CD4-positive, alpha-beta memory T cell (primary cell): ENCODE data around the gene IL26. TPM values are rescaled to one million over a fixed set of nuclear protein-coding genes. Genes with fewer than 3 reads are reported as not detected.
A peak's percentile ranks its signal among the peaks of the same experiment; 100 is the strongest.

Experiments
- CTCF ChIA-PET: fragments of 350-600 bp; sonication (Branson Sonifier 250); formaldehyde crosslinking; loops from one replicate; lab custom pipeline; 2021; ENCODE audit warnings: inconsistent platforms; ENCODE audit not compliant: partially characterized antibody; lab: Charles Lee
- POLR2A ChIA-PET: fragments of 350-600 bp; sonication (Branson Sonifier 250); formaldehyde crosslinking; loops from one replicate; lab custom pipeline; 2021; ENCODE audit not compliant: partially characterized antibody; lab: Charles Lee
- DNase-seq, 5 donors: peaks; one replicate each; pipeline versions ENCODE4 v3.0.0 to v3.0.0-alpha.2; 2020 to 2022; ENCODE audit warnings: mixed read lengths in 1 of 5
- H3K27ac ChIP-seq: one replicate; pipeline ENCODE4 v1.7.0; 2013; ENCODE audit warnings: low read depth, low read length
- H3K27me3 ChIP-seq: 2 replicates; pipeline ENCODE4 v1.7.0; 2013; ENCODE audit warnings: mild to moderate bottlenecking, low read length, moderate library complexity; ENCODE audit not compliant: insufficient read depth
- H3K36me3 ChIP-seq: 2 replicates; pipeline ENCODE4 v1.7.0; 2013; ENCODE audit warnings: mild to moderate bottlenecking, low read length, moderate library complexity; ENCODE audit not compliant: insufficient read depth
- H3K4me1 ChIP-seq: 2 replicates; pipeline ENCODE4 v1.7.0; 2013; ENCODE audit warnings: mild to moderate bottlenecking, low read length, moderate library complexity; ENCODE audit not compliant: insufficient read depth
- H3K4me3 ChIP-seq, 2 donors: one replicate each; pipeline ENCODE4 v1.7.0; 2013; ENCODE audit warnings: low read length in 2 of 2, mild to moderate bottlenecking in 1 of 2
- H3K9me3 ChIP-seq, 2 donors: one replicate each; pipeline ENCODE4 v1.7.0; 2013; ENCODE audit warnings: low read length in 2 of 2, control low read depth in 1 of 2; ENCODE audit not compliant: control insufficient read depth in 1 of 2
- H3K27ac Mint-ChIP-seq, 7 donors: one replicate each; pipeline ENCODE4 v1.8.0; 2020 to 2021; ENCODE audit warnings: mixed read lengths in 7 of 7, mild to moderate bottlenecking in 6 of 7, inconsistent platforms in 3 of 7, moderate library complexity in 3 of 7
- H3K27me3 Mint-ChIP-seq, 2 donors: one replicate each; pipeline ENCODE4 v1.8.0; 2020 to 2021; ENCODE audit warnings: mixed read lengths in 2 of 2
- H3K36me3 Mint-ChIP-seq, 2 donors: one replicate each; pipeline ENCODE4 v1.8.0; 2020 to 2021; ENCODE audit warnings: mixed read lengths in 2 of 2, inconsistent platforms in 1 of 2, mild to moderate bottlenecking in 1 of 2
- H3K4me1 Mint-ChIP-seq, 4 donors: one replicate each; pipeline ENCODE4 v1.8.0; 2020 to 2021; ENCODE audit warnings: mixed read lengths in 4 of 4, mild to moderate bottlenecking in 1 of 4
- H3K4me3 Mint-ChIP-seq, 8 donors: one replicate each; pipeline ENCODE4 v1.8.0; 2020 to 2021; ENCODE audit warnings: mixed read lengths in 8 of 8, mild to moderate bottlenecking in 7 of 8, moderate library complexity in 6 of 8, inconsistent platforms in 3 of 8
- H3K9me3 Mint-ChIP-seq, 8 donors: one replicate each; pipeline ENCODE4 v1.8.0; 2020 to 2021; ENCODE audit warnings: mixed read lengths in 8 of 8, mild to moderate bottlenecking in 5 of 8, inconsistent platforms in 3 of 8, moderate library complexity in 1 of 8
- intact Hi-C: fragments of 100-400 bp; cut with micrococcal nuclease; formaldehyde crosslinking; loops from one replicate; pipeline ENCODE4 v1.15.1; 2023
- polyA plus RNA-seq, 2 donors: library from polyadenylated mRNA; unstranded; fragments of 300-500 nt; fragmentation: Illumina TruSeq; gene quantifications; one replicate each; pipeline ENCODE4 v1.2.3, GENCODE V29; 2021
- total RNA-seq, 2 experiments: library from RNA; stranded (reverse); gene quantifications; one replicate each; pipeline ENCODE4 v1.2.3, GENCODE V29; 2021

The IL26 gene
- total and polyA plus RNA-seq, 4 experiments from 2014 or later = 0.30 TPM; not detected in 3

GRCh38 chr12:68264857-68265256 lies 39.2 kb upstream of the IL26 start:
- Histone ChIP-seq H3K4me1 (no peaks in the 10 kb centered on the region), H3K27me3 (no peaks in the 10 kb centered on the region), H3K4me3 (no peak overlapping the region), H3K9me3 (no peaks in the 10 kb centered on the region), H3K36me3 (no peaks in the 10 kb centered on the region), H3K27ac (no peak overlapping the region)
- peaks cover 0 to 7% (median 6%) of the 10 kb centered on the region in 4 donors for H3K4me1 Mint-ChIP-seq
- H3K9me3 Mint-ChIP-seq = no peaks in the 10 kb centered on the region
- intact Hi-C loops = no loop called here
- H3K36me3 Mint-ChIP-seq = no peaks in the 10 kb centered on the region
- POLR2A ChIA-PET = no interaction called here
- H3K27ac Mint-ChIP-seq = no peak overlapping the region
- DNase-seq = no peak
- no peak overlapping the region for H3K4me3 Mint-ChIP-seq
- H3K27me3 Mint-ChIP-seq = peaks cover 4 to 8% of the 10 kb centered on the region in 2 donors
- CTCF ChIA-PET = interaction anchor here (1.3 kb wide), 1 partner anchor 19 kb away, joined by 4 read pairs; no protein-coding TSS in a partner anchor

- CTCF ChIA-PET = no interaction called here
- no peak overlapping the region for H3K27ac Mint-ChIP-seq
- POLR2A ChIA-PET = no interaction called here
Observed at GRCh38 chr12:68264158-68264855, 38.7 kb upstream of the IL26 start.

GRCh38 chr12:68263366-68263765 lies 37.8 kb upstream of the IL26 start:
- Histone ChIP-seq H3K4me1 (no peaks in the 10 kb centered on the region), H3K9me3 (no peaks in the 10 kb centered on the region), H3K4me3 (no peak overlapping the region), H3K36me3 (no peaks in the 10 kb centered on the region), H3K27me3 (no peaks in the 10 kb centered on the region), H3K27ac (no peak overlapping the region)
- Mint-ChIP-seq H3K27me3 (peaks cover 7 to 8% of the 10 kb centered on the region in 2 donors), H3K27ac (peak overlapping the region in 1 of 7 donors; percentile 6), H3K4me3 (no peak overlapping the region), H3K9me3 (no peaks in the 10 kb centered on the region), H3K4me1 (peaks cover 6 to 12% (median 9%) of the 10 kb centered on the region in 4 donors), H3K36me3 (no peaks in the 10 kb centered on the region)
- CTCF ChIA-PET = no interaction called here
- POLR2A ChIA-PET = no interaction called here
- DNase-seq = no peak
- intact Hi-C loops = no loop called here

More at GRCh38 chr12:68264158-68264855, 38.7 kb upstream of the IL26 start:
- H3K4me1 ChIP-seq = no peaks in the 10 kb centered on the region
- Mint-ChIP-seq H3K27me3 (peaks cover 7 to 8% of the 10 kb centered on the region in 2 donors), H3K4me3 (no peak overlapping the region), H3K36me3 (no peaks in the 10 kb centered on the region), H3K9me3 (no peaks in the 10 kb centered on the region), H3K4me1 (peaks cover 5 to 12% (median 9%) of the 10 kb centered on the region in 4 donors)
- H3K9me3 ChIP-seq = no peaks in the 10 kb centered on the region
- H3K4me3 ChIP-seq = no peak overlapping the region
- no peak overlapping the region for H3K27ac ChIP-seq
- intact Hi-C loops = no loop called here
- H3K36me3 ChIP-seq = no peaks in the 10 kb centered on the region
- no peaks in the 10 kb centered on the region for H3K27me3 ChIP-seq
- no peak for DNase-seq

- no peak overlapping the region for H3K4me3 ChIP-seq
- Mint-ChIP-seq H3K9me3 (no peaks in the 10 kb centered on the region), H3K27me3 (peaks cover 7 to 8% of the 10 kb centered on the region in 2 donors), H3K27ac (no peak overlapping the region), H3K36me3 (no peaks in the 10 kb centered on the region), H3K4me3 (no peak overlapping the region), H3K4me1 (peaks cover 6 to 9% (median 7%) of the 10 kb centered on the region in 4 donors)
- no peak for DNase-seq
- no peaks in the 10 kb centered on the region for H3K4me1 ChIP-seq
- H3K27ac ChIP-seq = no peak overlapping the region
- H3K27me3 ChIP-seq = no peaks in the 10 kb centered on the region
- ChIA-PET CTCF (interaction anchor here (1.3 kb wide), 1 partner anchor 39 kb away, joined by 4 read pairs; no protein-coding TSS in a partner anchor), POLR2A (no interaction called here)
- intact Hi-C loops = no loop called here
- H3K9me3 ChIP-seq = no peaks in the 10 kb centered on the region
- H3K36me3 ChIP-seq = no peaks in the 10 kb centered on the region
Observed at GRCh38 chr12:68261896-68262295, 36.3 kb upstream of the IL26 start.

GRCh38 chr12:68260153-68260552 lies 34.5 kb upstream of the IL26 start:
- no peak overlapping the region for H3K27ac ChIP-seq
- H3K9me3 Mint-ChIP-seq = no peaks in the 10 kb centered on the region
- H3K27me3 ChIP-seq = no peaks in the 10 kb centered on the region
- DNase-seq = no peak
- ChIA-PET POLR2A (no interaction called here), CTCF (interaction anchor here (1.1 kb wide), 1 partner anchor 18 kb away, joined by 3 read pairs; no protein-coding TSS in a partner anchor)
- no peak overlapping the region for H3K4me3 Mint-ChIP-seq
- intact Hi-C loops = no loop called here
- peaks cover 5 to 7% of the 10 kb centered on the region in 2 donors for H3K27me3 Mint-ChIP-seq
- peaks cover 6 to 9% (median 7%) of the 10 kb centered on the region in 4 donors for H3K4me1 Mint-ChIP-seq
- H3K9me3 ChIP-seq = no peaks in the 10 kb centered on the region
- no peaks in the 10 kb centered on the region for H3K36me3 Mint-ChIP-seq
- no peaks in the 10 kb centered on the region for H3K4me1 ChIP-seq
- H3K4me3 ChIP-seq = no peak overlapping the region
- H3K27ac Mint-ChIP-seq = peak overlapping the region in 1 of 7 donors; percentile 25
- H3K36me3 ChIP-seq = no peaks in the 10 kb centered on the region

GRCh38 chr12:68259318-68259940 lies 33.8 kb upstream of the IL26 start:
- Mint-ChIP-seq H3K36me3 (no peaks in the 10 kb centered on the region), H3K27me3 (peaks cover 4 to 5% of the 10 kb centered on the region in 2 donors), H3K27ac (peak overlapping the region in 1 of 7 donors; percentile 7), H3K4me3 (no peak overlapping the region), H3K4me1 (peaks cover 6 to 9% (median 7%) of the 10 kb centered on the region in 4 donors), H3K9me3 (no peaks in the 10 kb centered on the region)
- no peaks in the 10 kb centered on the region for H3K9me3 ChIP-seq
- intact Hi-C loops = no loop called here
- ChIA-PET CTCF (interaction anchor here (1.1 kb wide), 1 partner anchor 19 kb away, joined by 3 read pairs; no protein-coding TSS in a partner anchor), POLR2A (no interaction called here)
- no peak overlapping the region for H3K4me3 ChIP-seq
- DNase-seq = no peak
- H3K4me1 ChIP-seq = no peaks in the 10 kb centered on the region
- no peak overlapping the region for H3K27ac ChIP-seq
- no peaks in the 10 kb centered on the region for H3K27me3 ChIP-seq
- H3K36me3 ChIP-seq = no peaks in the 10 kb centered on the region

GRCh38 chr12:68253504-68253903 lies 27.9 kb upstream of the IL26 start, which contains the start of gene IL22:
IL22 (minus strand) TSS chr12:68253604; CDS start chr12:68253448, 156 bp downstream.
- H3K9me3 Mint-ChIP-seq = no peaks in the 10 kb centered on the region
- no peak within 1 kb of the TSS for H3K4me3 Mint-ChIP-seq
- Histone ChIP-seq H3K4me3 (no peak within 1 kb of the TSS), H3K36me3 (no peaks in the 10 kb centered on the region), H3K9me3 (no peaks in the 10 kb centered on the region), H3K4me1 (no peaks in the 10 kb centered on the region), H3K27ac (no peak within 1 kb of the TSS), H3K27me3 (no peaks in the 10 kb centered on the region)
- H3K27ac Mint-ChIP-seq = no peak within 1 kb of the TSS
- intact Hi-C loops = no loop called here
- H3K27me3 Mint-ChIP-seq = peaks cover 4 to 5% of the 10 kb centered on the region in 2 donors
- ChIA-PET POLR2A (interaction anchor here (0.6 kb wide), 1 partner anchor 149 kb away, joined by 5 read pairs; no protein-coding TSS in a partner anchor), CTCF (interaction anchor here (1.2 kb wide), 1 partner anchor 64 kb away, joined by 3 read pairs; no protein-coding TSS in a partner anchor)
- no peak for DNase-seq
- no peaks in the 10 kb centered on the region for H3K36me3 Mint-ChIP-seq
- H3K4me1 Mint-ChIP-seq = peaks cover 0 to 5% (median 4%) of the 10 kb centered on the region in 4 donors
